WERI-Rb-1 (cell line): ENCODE measurements around the gene KLHL15.

ENCODE experiments used
- DNase-seq: peaks from one replicate; pipeline ENCODE4 v3.0.0-alpha.2; 2020
- H3K27ac ChIP-seq: fragments of 250-450 bp; sonication (Bioruptor Pico); 2 replicates; pipeline ENCODE4 v1.5.1; 2020; ENCODE audit warnings: mild to moderate bottlenecking, moderate library complexity
- H3K27me3 ChIP-seq: fragments of 250-450 bp; sonication (Bioruptor Pico); 2 replicates; pipeline ENCODE4 v1.5.1; 2021; ENCODE audit warnings: mild to moderate bottlenecking, low read depth, moderate library complexity; ENCODE audit not compliant: insufficient read depth, severe bottlenecking
- H3K36me3 ChIP-seq: fragments of 250-450 bp; sonication (Bioruptor Pico); 2 replicates; pipeline ENCODE4 v1.5.1; 2020; ENCODE audit warnings: mild to moderate bottlenecking, moderate library complexity
- H3K4me3 ChIP-seq: 2 replicates; pipeline ENCODE4 v1.5.1; 2011; ENCODE audit warnings: low read depth, mild to moderate bottlenecking, control low read depth, low read length
- H3K9me3 ChIP-seq: fragments of 250-450 bp; sonication (Bioruptor Pico); 2 replicates; pipeline ENCODE4 v1.5.1; 2021; ENCODE audit warnings: mild to moderate bottlenecking, moderate library complexity; ENCODE audit not compliant: severe bottlenecking
- TF ChIP-seq, protein P1 (sequence below): IDR thresholded peaks from 2 replicates; pipeline ENCODE4 v1.5.1; 2011; ENCODE audit warnings: low read depth, mild to moderate bottlenecking, control low read depth, inconsistent platforms, low read length

Gene KLHL15

DNA sequence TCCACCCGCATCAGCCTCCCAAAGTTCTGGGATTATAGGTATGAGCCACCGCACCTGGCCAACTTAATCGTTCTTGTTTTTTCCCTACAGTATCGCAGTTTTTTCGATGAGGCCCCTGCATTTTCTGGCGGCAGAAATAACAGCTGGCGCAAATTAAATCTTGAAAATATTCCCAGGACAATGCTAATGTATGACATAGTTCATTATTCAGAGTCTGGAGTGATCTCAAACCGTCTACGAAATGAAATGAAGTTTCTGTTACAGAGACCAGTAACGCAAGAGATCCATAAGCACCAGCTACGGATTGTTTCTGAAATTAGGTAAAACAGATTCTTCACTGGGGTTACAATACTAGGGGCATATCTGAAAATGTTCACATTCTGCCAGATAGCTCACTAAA is 91.9 kb downstream of the KLHL15 start:
- H3K9me3 ChIP-seq, result no peaks in the 10 kb centered on the region
- no peak for DNase-seq
- H3K36me3 ChIP-seq, result no peaks in the 10 kb centered on the region
- no peak overlapping the region for H3K4me3 ChIP-seq
- peaks cover 9% of the 10 kb centered on the region for H3K27me3 ChIP-seq
- H3K27ac ChIP-seq, result no peak overlapping the region
- TF ChIP-seq, protein P1, sequence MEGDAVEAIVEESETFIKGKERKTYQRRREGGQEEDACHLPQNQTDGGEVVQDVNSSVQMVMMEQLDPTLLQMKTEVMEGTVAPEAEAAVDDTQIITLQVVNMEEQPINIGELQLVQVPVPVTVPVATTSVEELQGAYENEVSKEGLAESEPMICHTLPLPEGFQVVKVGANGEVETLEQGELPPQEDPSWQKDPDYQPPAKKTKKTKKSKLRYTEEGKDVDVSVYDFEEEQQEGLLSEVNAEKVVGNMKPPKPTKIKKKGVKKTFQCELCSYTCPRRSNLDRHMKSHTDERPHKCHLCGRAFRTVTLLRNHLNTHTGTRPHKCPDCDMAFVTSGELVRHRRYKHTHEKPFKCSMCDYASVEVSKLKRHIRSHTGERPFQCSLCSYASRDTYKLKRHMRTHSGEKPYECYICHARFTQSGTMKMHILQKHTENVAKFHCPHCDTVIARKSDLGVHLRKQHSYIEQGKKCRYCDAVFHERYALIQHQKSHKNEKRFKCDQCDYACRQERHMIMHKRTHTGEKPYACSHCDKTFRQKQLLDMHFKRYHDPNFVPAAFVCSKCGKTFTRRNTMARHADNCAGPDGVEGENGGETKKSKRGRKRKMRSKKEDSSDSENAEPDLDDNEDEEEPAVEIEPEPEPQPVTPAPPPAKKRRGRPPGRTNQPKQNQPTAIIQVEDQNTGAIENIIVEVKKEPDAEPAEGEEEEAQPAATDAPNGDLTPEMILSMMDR, result no peak
